Smooth muscle cell (in vitro differentiated cells): ENCODE results near the gene PPIL3. TPM values are rescaled to one million over a fixed set of nuclear protein-coding genes. Genes with fewer than 3 reads are reported as not detected.

Source experiments
- DNase-seq: peaks from one replicate; lab custom pipeline; 2025; ENCODE audit not compliant: unreplicated experiment; lab: John Stamatoyannopoulos, UW
- H2AFZ ChIP-seq: fragments of 200-600 bp; sonication (generic); 2 replicates; pipeline ENCODE4 v1.6.0; 2016; ENCODE audit warnings: antibody characterized with exemption, low read depth, mild to moderate bottlenecking
- H3F3A ChIP-seq: fragments of 200-600 bp; sonication (generic); 2 replicates; pipeline ENCODE4 v1.6.0; 2017; ENCODE audit warnings: antibody characterized with exemption, low read depth
- H3K27ac ChIP-seq: fragments of 200-600 bp; sonication (generic); 2 replicates; pipeline ENCODE4 v1.5.1; 2016; ENCODE audit warnings: low read depth, mild to moderate bottlenecking
- H3K27me3 ChIP-seq: fragments of 200-600 bp; sonication (generic); 2 replicates; pipeline ENCODE4 v1.6.1; 2016; ENCODE audit warnings: low read depth, mild to moderate bottlenecking
- H3K36me3 ChIP-seq: fragments of 200-600 bp; sonication (generic); 2 replicates; pipeline ENCODE4 v1.5.1; 2016; ENCODE audit warnings: low read depth
- H3K4me1 ChIP-seq: fragments of 200-600 bp; sonication (generic); 2 replicates; pipeline ENCODE4 v1.5.1; 2016; ENCODE audit warnings: low read depth
- H3K4me2 ChIP-seq: fragments of 200-600 bp; sonication (generic); 2 replicates; pipeline ENCODE4 v1.6.0; 2016; ENCODE audit warnings: mild to moderate bottlenecking
- H3K4me3 ChIP-seq: fragments of 200-600 bp; sonication (generic); 2 replicates; pipeline ENCODE4 v1.5.1; 2016; ENCODE audit warnings: mild to moderate bottlenecking
- H3K79me2 ChIP-seq: fragments of 200-600 bp; sonication (generic); 2 replicates; pipeline ENCODE4 v1.6.0; 2016; ENCODE audit warnings: low read depth, mild to moderate bottlenecking
- H3K9ac ChIP-seq: fragments of 200-600 bp; sonication (generic); 2 replicates; pipeline ENCODE4 v1.6.0; 2016; ENCODE audit warnings: low read depth
- H3K9me3 ChIP-seq: fragments of 200-600 bp; sonication (generic); replicated peaks from 2 replicates; pipeline ENCODE4 v1.5.1; 2016; ENCODE audit warnings: low read depth
- H4K20me1 ChIP-seq: fragments of 200-600 bp; sonication (generic); 2 replicates; pipeline ENCODE4 v1.6.0; 2016; ENCODE audit warnings: low read depth
- CTCF ChIP-seq: fragments of 200-600 bp; sonication (generic); IDR thresholded peaks from 2 replicates; pipeline ENCODE4 v1.5.1; 2017; ENCODE audit warnings: borderline replicate concordance, mild to moderate bottlenecking, antibody characterized with exemption; ENCODE audit not compliant: insufficient read depth, poor library complexity, severe bottlenecking
- WGBS: methylation state at CpG from one replicate; pipeline ENCODE4 v1.1.7; 2016; ENCODE audit warnings: low lambda C conversion rate; 5-methylcytosine and 5-hydroxymethylcytosine counted together
- polyA plus RNA-seq: library from polyadenylated mRNA; unstranded; fragments of >200 nt; fragmentation: Nextera tagmentation; extraction: Ambion mirVana; gene quantifications from 2 replicates; pipeline ENCODE4 v1.2.1, GENCODE V29; 2016
- total RNA-seq: library from RNA; depleted of rRNA; stranded (reverse); fragments of >200 nt; gene quantifications from 2 replicates; pipeline ENCODE4 v1.2.3, GENCODE V29; 2014

PPIL3 gene
- 62.8 and 70.1 TPM in 2 replicates for total RNA-seq
- 42.5 and 44.2 TPM in 2 replicates for polyA plus RNA-seq

GRCh38 chr2:200888704-200889625 lies at the start of gene PPIL3, which contains the start of gene NIF3L1:
PPIL3 (minus strand) TSS chr2:200889077; CDS start chr2:200887615, 1,462 bp downstream.
NIF3L1 (plus strand) TSS chr2:200889371; CDS start chr2:200891944, 2,573 bp downstream.
- no peak for TF ChIP-seq CTCF
- Histone ChIP-seq H4K20me1 (no peaks in the 10 kb centered on the region), H3K79me2 (peaks cover 31% of the 10 kb centered on the region)

GRCh38 chr2:200930947-200931626 lies 42.2 kb upstream of the PPIL3 start:
- Histone ChIP-seq H3K27ac (no peak overlapping the region), H3K9me3 (no peaks in the 10 kb centered on the region), H3K4me1 (no peaks in the 10 kb centered on the region), H2AFZ (no peak overlapping the region), H4K20me1 (no peaks in the 10 kb centered on the region), H3K9ac (no peak overlapping the region), H3K27me3 (no peaks in the 10 kb centered on the region), H3K4me2 (no peak overlapping the region), H3F3A (no peaks in the 10 kb centered on the region), H3K4me3 (no peak overlapping the region), H3K79me2 (no peaks in the 10 kb centered on the region), H3K36me3 (peaks cover 11% of the 10 kb centered on the region)
- no peak for TF ChIP-seq CTCF
- WGBS: 99% methylated on average over 3 of the region's 3 CpGs
- no peak for DNase-seq

More at GRCh38 chr2:200888704-200889625, at the start of gene PPIL3, which contains the start of gene NIF3L1:
- peak within 1 kb of the TSS; percentile 99 for H3K9ac ChIP-seq
- under 1% methylated on average over 50 of the region's 50 CpGs for WGBS
- peaks cover 10% of the 10 kb centered on the region for H3F3A ChIP-seq
- no peaks in the 10 kb centered on the region for H3K9me3 ChIP-seq
- peak within 1 kb of the TSS; percentile 99 for H3K27ac ChIP-seq
- no peaks in the 10 kb centered on the region for H3K27me3 ChIP-seq
- peaks cover 22% of the 10 kb centered on the region for H3K4me1 ChIP-seq
- DNase-seq: peak; percentile 73
- H3K4me2 ChIP-seq: peak within 1 kb of the TSS; percentile 84
- peaks cover 5% of the 10 kb centered on the region for H3K36me3 ChIP-seq
- H3K4me3 ChIP-seq: peak within 1 kb of the TSS; percentile 80
- peak within 1 kb of the TSS; percentile 96 for H2AFZ ChIP-seq

- H3K27ac ChIP-seq: no peak overlapping the region
- H3K27me3 ChIP-seq: no peaks in the 10 kb centered on the region
- H3K4me3 ChIP-seq: no peak overlapping the region
- peaks cover 13% of the 10 kb centered on the region for H3K36me3 ChIP-seq
- 87% methylated on average over 2 of the region's 2 CpGs for WGBS
- DNase-seq: no peak
- H3K4me1 ChIP-seq: no peaks in the 10 kb centered on the region
- no peaks in the 10 kb centered on the region for H3K9me3 ChIP-seq
- no peak overlapping the region for H3K9ac ChIP-seq
- H4K20me1 ChIP-seq: no peaks in the 10 kb centered on the region
- H3F3A ChIP-seq: no peaks in the 10 kb centered on the region
- H3K4me2 ChIP-seq: no peak overlapping the region
- no peak for TF ChIP-seq CTCF
- H2AFZ ChIP-seq: no peak overlapping the region
- no peaks in the 10 kb centered on the region for H3K79me2 ChIP-seq
These were observed 40.7 kb upstream of the PPIL3 start for GRCh38 chr2:200929334-200930249.
